Mesenteric fat pad (tissue), 1 donor: ENCODE measurements around the gene SH3BP5. TPM values are rescaled to one million over a fixed set of nuclear protein-coding genes. Genes with fewer than 3 reads are reported as not detected.

Experiments
- DNase-seq: peaks from one replicate; pipeline ENCODE4 v3.0.0-alpha.2; 2020; ENCODE audit warnings: low spot score
- total RNA-seq: library from RNA; stranded (reverse); fragmentation: NEBNext Ultra II Directional; extraction: Animal tissue kit (Norgen Biotek cat#: 25700); gene quantifications from one replicate; pipeline ENCODE4 v1.2.1, GENCODE V29; 2021
- donor health status: DM: yes; HTN: yes; CAD: no.

The SH3BP5 gene
- total RNA-seq, 1 donor from 2014 or later: 108 TPM

DNA sequence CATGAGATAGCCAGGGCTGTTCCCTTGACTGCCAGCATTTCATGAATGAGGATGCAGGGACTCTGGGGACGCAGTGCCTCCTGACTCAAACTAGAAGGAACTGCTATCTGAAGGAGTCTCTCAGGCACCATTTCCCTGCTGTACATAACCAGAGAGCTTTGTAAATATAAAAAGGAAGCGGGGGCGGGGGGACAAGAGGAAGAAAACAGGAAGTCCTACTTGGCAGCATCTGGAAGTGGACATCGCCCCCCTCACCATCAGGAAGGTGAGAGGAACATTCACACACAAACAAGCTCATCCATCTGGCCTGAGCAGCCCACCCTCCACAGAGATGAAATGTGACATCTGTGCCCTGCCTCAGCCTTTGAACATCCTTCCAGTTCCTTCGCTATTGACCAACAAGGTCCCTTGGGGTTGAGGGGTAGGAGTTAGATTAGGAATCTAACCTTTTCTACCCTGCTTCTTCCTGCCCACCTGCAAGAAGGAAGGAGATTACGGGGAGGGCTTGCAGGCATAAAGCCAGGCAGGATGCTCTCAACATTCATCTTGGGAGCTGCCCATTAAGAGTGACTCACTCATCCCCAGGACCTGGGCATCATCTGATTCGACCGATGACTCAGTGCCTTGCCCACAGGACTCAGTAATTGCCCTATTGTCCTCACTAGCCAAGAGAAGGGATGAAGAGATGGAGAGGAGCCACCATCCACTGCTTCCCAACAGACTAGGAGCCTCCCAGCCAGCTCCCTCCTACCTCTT, 31.9 kb downstream of the SH3BP5 start:
- DNase-seq: no peak

DNA sequence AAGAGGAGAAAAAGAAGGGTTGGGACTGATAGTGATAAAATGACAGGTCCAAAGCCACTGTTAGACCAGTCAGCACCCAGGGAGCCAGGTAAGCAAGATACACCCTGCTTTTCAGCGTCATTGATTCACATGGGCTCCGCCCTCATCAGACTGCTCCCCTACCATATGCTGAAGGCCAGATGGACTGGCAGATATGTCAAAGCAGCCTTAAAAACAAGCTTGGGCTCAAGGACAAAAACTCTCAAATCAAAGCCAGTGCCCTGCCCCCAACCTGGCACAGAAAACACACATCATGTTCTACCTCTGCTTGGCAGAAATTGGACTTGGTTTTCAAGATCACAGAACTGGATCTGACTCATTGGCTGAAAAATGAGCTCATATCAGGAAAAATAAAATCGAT, 33.4 kb downstream of the SH3BP5 start:
- DNase-seq: no peak

DNA sequence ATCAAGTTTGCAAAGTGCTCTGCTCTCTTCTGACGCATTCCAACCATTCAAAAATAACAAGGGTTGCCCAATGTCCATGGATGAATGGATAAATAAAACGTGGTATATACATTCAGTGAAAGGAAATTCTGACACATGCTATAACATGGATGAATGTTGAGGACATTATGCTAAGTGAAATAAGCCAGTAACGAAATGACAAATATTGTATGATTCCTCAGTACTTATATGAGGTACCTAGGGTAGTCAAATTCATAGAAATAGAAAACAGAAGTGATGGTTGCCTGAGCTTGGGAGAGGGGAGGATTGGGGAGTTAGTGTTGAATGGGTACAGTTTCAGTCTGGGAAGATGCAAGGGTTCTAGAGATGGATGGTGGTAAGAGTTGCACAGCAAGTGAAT, 33.9 kb downstream of the SH3BP5 start:
- no peak for DNase-seq

DNA sequence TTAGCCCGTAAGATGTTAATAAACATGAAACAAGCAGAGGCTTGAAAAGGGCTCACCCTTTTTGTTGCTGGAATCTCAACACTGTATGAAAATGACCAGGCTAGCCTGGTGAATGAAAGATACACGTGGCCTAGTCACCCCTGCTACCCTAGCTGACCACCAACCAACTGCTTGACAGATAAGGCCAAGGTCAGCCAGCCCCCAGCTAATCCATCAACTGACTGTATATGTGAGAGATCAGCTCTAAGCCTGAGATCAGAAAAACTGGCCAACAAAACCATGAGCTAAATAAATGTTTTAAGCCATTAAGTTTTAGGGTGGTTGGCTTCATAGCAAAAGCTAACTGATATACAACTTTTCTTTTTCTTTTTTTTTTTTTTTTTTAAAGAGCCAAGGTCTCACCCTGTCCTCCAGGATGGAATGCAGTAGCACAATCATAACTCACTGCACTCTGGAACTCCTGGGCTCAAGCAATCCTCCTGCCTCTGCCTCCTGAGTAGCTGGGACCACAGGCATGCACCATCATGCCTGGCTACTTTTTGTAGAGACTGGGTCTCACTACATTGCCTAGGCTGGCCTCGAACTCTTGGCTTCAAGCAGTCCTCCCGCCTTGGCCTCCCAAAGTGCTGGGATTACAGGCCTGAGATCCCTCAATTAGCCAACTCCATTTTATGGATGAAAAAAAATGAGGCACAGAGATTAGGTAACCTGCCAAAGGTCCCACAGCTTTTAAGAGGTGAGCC, 34.6 kb downstream of the SH3BP5 start:
- DNase-seq: no peak

DNA sequence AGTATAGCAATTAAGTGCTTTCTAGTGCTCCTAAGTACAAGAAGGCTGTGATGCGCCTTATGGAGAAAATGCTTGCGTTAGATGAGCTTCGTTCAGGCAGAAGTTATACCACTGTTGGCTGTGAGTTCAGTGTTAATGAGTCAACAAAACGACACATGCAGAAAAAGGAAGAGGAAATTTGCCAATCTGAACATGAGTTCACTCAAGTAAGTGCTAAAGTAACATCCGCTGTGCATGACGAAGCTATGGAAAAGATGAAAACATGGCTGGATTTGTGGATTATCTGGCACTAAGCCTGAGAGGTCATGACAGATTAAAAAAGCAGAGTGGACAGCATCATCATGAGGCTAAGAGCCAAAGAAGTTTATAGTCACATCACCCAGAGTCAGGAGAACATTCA, 36.9 kb downstream of the SH3BP5 start:
- DNase-seq: no peak

DNA sequence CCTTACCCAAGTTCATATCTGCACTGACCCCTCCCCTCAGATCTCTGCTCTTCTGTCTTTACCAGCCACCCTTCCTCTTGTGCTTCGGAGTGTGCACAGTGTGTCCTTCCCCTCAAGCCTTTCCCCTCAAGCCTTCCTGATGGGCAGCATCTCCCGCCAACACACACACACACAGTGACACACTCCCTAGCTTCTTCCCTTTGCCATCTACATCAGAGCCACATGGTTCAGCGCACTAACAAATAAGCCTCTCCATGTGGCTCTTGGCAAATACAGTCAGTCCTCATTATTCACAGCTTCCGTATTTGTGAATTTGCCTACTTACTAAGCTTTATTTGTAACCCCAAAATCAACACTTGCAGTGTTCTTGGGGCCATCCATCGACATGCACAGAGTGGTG, 37.5 kb downstream of the SH3BP5 start:
- no peak for DNase-seq

DNA sequence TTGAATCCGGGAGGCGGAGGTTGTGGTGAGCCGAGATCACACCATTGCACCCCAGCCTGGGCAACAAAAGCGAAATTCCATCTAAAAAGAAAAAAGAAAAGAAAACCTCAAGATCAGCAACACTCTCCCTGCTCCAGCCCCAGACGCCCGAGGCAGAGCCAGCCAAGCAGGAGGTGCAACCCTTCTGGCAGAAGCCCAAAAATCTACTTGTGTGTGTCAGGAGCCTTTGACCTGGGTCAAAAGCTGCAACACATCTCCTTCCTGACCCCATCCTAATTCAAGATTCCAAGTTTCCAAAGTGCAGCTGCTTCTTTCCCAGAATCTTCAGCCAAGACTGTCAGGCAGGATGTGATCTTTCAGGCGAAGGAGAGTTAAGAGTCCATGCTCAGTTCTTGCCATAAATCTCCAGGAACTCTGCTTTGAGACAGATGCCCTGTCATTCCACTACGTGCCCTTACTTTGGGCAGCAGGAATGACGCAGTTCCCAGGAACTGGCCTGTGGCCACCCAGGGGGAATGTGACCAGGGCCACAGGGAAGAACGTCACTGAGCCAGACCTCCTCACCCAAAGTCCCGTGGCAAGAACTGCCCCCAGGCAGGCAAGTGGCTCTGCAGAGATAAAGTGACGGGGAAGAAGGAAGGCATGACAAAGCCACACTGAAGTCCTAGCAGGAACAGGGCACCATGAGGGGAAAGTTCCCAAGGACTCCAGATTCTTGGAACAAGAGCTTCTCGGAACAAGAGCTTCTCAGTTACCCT, 39.4 kb downstream of the SH3BP5 start:
- no peak for DNase-seq

DNA sequence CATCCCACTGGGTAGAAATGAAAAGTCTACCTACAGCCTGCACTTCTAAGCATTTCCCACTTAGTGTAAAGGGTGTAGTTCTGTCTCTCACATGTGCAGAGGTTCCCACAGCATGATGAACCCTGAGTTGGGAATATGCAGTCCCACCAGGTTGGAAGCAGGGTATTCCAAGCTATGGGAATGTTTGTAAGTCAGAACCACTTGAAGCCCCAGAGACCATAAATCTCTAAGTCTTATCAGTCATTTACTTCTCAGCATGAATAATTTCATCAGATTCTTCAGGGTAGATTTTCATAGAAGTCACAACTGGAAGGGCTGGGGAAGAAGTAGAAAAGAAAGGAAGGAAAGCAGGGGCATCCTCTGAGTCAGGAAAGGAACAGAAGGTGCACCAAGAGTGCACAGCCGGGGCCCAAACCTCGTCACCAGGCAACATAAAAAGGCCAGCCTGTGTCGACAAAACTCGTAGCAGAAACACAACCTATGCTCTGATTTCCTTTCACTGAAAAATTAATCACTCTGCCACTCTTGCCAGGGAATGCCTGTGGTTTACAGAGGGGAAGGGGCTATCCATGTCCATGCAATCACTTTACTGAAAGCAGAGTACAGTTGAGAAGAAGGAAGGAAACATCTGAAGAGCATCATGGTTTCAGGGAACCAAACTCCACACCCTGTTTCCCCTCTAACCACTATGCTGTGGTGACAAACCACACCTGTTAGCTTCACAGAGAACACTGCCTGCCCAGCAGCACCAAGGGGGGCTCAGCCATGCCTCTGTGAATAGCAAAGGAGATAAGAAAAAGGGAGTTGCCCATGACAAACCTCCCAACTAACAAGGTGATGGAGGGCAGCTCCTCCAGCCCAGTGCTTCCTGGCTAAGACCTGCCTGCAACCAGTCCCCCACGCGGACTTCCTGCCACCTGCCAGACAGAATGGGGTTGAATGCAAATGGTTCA, 40.5 kb downstream of the SH3BP5 start:
- no peak for DNase-seq

DNA sequence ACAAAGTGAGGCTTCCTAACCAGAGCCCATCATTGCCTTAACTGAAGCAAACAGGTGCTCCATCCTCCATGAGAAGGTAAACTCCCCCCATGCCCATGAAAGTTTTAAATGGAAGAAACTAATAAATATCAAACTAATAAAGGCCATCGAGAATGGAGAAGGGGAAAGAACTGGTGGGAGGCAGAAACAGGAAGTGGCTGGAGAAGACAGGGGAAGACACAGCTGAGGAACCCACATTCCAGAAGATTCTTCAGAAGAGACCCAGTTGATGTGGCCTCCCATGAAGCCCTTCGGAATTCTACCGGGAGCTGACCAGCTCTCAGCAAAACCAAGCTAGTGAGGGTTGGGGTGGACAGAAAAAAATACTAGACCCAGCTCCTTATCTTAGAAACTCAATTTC, 41.6 kb downstream of the SH3BP5 start:
- no peak for DNase-seq

DNA sequence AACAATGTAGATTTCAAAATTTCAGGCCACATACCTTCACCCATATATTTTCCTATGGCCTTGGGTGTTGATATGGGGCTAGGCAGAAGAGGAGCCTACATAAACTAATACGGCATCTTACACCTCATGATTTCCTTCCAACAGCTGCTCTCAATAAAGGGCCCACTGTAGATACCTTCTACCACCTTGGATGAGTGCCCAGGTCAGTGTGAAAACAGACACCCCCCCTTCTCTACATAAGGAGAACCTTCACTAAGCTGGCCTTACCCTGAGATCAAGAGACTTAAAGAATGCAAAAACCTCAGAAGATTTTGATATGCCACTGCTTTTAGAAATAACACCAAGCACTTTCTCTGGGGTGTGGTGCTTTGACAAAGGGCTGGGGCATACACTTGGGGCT, 42.7 kb downstream of the SH3BP5 start:
- no peak for DNase-seq

DNA sequence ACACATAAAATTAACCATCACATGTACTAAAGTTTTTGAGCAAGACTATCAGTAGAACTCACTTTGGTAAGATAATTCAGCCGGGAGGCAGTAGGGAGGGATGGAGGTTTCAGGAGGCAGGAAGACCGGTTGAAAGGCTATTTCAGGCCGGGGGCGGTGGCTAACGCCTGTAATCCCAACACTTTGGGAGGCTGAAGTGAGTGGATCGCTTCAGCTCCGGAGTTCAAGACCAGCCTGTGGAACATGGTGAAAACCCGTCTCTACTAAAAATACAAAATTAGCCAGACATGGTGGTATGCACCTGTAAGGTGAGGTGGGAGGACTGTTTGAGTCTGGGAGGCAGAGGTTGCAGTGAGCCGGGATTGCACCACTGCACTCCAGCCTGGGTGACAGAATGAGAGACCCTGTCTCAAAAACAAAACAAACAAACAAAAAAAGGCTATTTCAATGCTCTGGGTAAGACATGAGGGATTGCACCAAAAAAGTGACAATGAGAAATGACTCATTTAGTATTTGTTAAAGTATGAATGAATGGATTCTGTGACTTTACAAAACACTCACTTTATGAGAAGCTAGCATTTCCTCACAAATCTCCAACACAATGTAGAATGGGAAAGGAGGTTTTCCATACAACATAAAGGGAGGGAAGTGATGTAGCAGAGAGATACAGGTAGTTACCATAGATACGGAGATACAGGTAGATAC, 43.9 kb downstream of the SH3BP5 start:
- no peak for DNase-seq

DNA sequence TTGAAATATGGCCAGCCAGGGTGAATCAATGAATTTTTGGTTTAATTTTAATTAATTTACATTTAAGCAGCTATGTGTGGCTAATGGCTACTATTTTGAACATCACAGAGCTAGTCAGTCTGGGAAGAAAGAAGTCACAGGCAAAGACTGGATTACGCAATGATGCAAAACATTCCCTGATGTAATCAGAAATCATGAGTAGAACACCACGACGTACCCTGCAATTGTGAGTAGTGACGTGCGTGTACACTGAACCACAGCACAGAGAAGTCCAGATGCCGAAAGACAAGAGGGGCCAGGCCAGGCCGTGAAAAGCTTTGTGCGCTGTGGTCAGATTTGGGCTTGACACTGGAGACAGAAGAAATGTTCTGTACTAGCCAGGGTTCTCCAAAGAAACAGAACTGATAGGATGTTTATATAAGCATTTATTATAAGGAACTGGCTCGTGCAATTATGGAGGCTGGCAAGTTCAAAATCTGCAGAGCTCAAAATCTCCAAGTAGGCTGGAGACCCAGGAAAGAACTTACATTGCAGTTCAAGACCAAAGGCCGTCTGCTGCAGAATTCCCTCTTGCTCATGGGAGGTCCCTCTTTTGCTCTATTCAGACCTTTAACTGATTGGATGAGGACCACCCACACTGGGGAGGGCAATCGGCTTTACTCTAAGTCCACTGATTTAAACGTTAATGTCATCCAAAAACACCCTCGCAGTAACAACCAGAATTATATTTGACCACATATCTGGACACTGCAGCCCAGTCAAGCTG, 44.6 kb downstream of the SH3BP5 start:
- DNase-seq: no peak

DNA sequence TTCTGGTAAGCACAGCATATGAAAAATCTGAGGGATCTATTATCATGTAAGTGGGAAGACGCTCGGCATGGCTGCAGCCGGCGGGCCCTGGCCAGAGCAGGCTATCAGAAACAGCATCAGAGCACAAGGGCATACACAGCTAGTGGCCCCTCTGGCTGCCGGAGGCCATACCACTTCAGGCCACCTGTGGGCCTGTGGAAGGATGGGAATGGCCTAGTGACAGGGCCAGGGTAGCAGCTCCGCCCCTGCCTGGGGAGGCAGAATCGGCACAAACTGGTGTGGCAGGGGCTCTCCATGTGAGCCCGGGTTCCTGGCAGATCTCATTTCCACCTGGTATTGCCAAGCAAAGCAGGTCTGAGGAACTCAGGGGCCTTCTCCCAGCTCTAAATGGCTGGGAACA, 46.4 kb downstream of the SH3BP5 start:
- DNase-seq: no peak

DNA sequence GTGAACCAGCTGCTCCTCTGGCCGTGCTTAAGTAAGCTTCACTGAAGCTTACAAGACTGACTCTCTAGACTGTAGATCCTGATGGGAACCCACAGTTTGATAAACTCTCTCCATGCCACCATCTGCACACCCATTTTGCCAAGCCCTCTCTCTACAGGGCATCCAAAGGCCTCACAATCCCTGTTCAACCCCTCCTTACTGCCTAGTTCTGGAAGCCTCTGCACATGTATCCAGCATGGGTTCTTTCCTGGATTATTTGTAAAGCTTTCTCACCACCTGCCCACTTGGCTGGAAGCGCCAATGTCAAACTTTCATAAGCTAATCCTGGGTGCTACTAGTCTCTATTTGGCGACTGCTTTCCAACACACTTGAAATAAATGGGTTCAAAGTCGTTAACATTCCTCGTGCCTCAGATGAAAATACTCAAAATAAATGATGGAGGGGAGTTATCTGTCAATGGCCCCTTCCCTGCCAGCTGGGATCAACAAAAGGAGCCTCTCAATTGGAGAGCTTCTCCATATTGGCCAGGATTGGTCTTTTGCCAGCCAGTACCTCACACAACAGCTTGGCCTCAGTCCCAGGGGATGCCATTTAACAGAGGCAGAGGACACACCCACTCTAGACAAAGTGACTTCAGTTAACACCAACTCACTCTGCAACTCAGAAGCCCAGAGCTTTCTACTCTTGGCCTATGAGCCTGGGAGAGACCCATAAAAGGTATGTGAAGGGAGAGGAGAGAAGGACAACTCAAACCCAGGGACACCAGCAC, 48.1 kb downstream of the SH3BP5 start:
- no peak for DNase-seq

DNA sequence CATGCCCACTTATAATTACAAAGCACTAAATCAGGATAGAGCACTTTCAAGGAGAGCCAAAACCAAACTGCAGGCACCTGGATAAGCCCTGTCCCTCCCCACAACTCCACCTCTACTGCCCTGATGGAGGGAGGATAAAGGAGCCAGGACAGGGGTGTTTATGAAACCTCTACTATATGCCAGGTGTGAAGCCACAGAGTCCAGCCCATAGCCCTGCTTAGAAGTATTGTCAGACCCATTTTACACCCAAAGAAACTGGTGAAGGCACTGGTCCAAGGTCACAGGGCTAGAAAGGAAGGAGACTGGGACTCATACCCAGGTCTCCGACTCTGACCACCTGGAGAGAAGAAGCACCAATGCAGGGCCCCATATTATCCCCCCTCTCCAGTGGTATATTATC, 48.7 kb downstream of the SH3BP5 start:
- no peak for DNase-seq

DNA sequence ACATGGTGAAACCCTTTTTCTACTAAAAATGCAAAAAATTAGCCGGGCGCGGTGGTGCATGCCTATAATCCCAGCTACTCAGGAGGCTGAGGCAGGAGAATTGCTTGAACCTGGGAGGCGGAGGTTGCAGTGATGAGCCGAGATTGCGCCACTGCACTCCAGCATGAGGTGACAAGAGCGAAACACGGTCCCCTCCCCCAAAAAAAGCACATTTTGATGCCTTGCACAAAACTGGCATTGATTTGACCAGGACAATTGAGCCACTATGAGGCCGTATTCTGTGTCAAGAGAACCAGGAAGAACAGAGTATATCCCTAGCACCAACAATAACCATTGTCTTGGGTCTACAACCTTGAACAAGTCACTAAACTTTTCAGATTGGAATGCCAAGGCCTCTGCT, 50.6 kb downstream of the SH3BP5 start:
- DNase-seq: no peak

DNA sequence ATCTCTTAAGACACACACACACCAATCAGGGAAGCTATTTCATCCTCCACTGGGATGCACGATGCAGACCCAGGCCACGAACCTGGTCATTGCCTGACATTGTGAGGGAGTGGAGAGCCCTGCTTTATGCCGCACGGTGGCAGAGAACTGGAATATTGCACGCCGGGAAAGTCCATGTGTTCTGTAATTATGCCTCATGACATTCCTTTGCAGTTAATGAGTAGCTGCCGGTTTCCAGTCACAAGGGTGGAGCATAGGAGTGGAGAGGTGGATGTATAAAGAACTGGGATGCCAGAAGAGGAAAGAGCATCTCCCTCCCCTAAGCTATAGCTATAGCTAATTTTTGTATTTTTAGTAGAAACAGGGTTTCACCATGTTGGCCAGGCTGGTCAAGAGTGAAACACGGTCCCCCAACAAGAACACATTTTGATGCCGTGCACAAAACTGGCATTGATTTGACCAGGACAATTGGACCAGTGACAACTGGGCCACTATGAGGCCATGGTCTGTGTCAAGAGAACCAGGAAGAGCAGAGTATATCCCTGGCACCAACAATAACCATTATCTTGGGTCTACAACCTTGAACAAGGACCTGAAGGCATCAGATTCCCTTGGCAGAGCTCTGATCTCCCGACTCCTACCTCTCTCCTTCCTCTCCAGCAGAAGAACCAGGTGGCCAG, 51.4 kb downstream of the SH3BP5 start:
- DNase-seq: no peak

DNA sequence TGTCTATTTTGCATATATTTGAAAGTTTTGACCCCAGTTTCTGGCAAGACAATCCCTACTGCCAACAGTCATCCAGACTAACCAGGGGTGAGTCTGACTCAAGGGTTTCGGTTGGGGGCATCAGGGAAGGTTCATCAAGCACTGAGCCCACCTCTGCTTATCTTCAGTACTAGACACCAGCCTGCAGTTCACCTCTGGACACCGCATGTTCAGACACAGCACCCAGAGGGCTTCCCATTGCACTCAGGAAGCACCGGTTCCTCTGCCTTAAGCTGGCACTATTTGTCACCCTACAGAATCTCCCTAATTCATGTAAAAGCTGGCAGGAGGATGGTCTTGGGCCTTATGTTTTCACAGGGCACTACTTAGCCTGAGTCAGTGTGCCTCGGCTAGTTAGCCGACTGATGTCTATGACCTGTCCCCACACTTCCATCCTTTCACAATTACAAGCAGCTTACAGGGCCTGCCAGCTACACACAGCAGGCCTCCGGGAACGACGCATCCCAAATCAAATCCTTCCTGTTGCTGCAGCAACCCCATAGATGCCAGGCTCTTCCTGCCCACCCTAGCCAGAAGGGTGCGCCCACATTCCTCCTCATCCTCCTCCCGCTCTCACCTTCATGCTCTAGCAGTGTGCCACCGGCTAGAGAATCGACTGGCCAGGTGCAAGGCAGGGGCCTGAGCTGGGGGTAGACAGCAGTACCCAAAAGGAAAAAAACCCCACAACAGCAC, 52.5 kb downstream of the SH3BP5 start:
- DNase-seq: no peak
